HepG2 (cell line): Measurements from ENCODE around the gene AXIN1. TPM values are rescaled to one million over a fixed set of nuclear protein-coding genes. Genes with fewer than 3 reads are reported as not detected.

ENCODE experiments used
- CHD2 ChIP-seq: IDR thresholded peaks from 2 replicates; pipeline ENCODE4 v1.6.1; 2011; ENCODE audit warnings: low read depth, low read length, improper control_type of control experiment
- DNMT3B ChIP-seq: conservative IDR thresholded peaks from 2 replicates; pipeline ENCODE4 v1.6.1; 2016; ENCODE audit warnings: missing biosample characterization, control low read depth
- HNF4G ChIP-seq, 2 experiments: sonication (generic) in 1 of 2; formaldehyde crosslinking in 1 of 2; IDR thresholded peaks; 2 replicates each; pipeline versions ENCODE4 v1.4.0 to v1.6.1; 2011 to 2020; ENCODE audit warnings: borderline replicate concordance in 2 of 2, low read depth in 2 of 2, mild to moderate bottlenecking in 2 of 2, low read length in 1 of 2, missing genetic modification reagents in 1 of 2, moderate library complexity in 1 of 2
- HOXA3 ChIP-seq: sonication (generic); formaldehyde crosslinking; IDR thresholded peaks from 2 replicates; pipeline ENCODE4 v1.5.0; 2020; ENCODE audit warnings: missing genetic modification reagents
- JUND ChIP-seq: sonication (generic); formaldehyde crosslinking; IDR thresholded peaks from 2 replicates; pipeline ENCODE4 v1.8.0; 2022; ENCODE audit warnings: mild to moderate bottlenecking, missing genetic modification reagents
- MTERF4 ChIP-seq: sonication (generic); formaldehyde crosslinking; IDR thresholded peaks from 2 replicates; pipeline ENCODE4 v1.8.0; 2023; ENCODE audit warnings: mild to moderate bottlenecking, missing genetic modification reagents
- MYC ChIP-seq: sonication (generic); formaldehyde crosslinking; IDR thresholded peaks from 2 replicates; pipeline ENCODE4 v1.9.0; 2021; ENCODE audit warnings: missing genetic modification reagents, borderline replicate concordance
- PAXIP1 ChIP-seq: sonication (generic); formaldehyde crosslinking; conservative IDR thresholded peaks from 2 replicates; pipeline ENCODE4 v1.4.0; 2020; ENCODE audit warnings: mild to moderate bottlenecking, missing genetic modification reagents, moderate library complexity
- TRAFD1 ChIP-seq: sonication (generic); formaldehyde crosslinking; IDR thresholded peaks from 2 replicates; pipeline ENCODE4 v1.5.1; 2020; ENCODE audit warnings: missing genetic modification reagents, mild to moderate bottlenecking, borderline replicate concordance
- ZBTB38 ChIP-seq: sonication (generic); formaldehyde crosslinking; IDR thresholded peaks from 2 replicates; pipeline ENCODE4 v1.5.1; 2020; ENCODE audit warnings: mild to moderate bottlenecking, missing genetic modification reagents
- ZBTB7A ChIP-seq: sonication (generic); formaldehyde crosslinking; IDR thresholded peaks from 2 replicates; pipeline ENCODE4 v1.8.0; 2022; ENCODE audit warnings: mild to moderate bottlenecking, missing genetic modification reagents
- ZFY ChIP-seq: sonication (generic); formaldehyde crosslinking; IDR thresholded peaks from 2 replicates; pipeline ENCODE4 v1.4.0; 2020; ENCODE audit warnings: missing genetic modification reagents
- ZNF235 ChIP-seq: sonication (generic); formaldehyde crosslinking; IDR thresholded peaks from 2 replicates; pipeline ENCODE4 v1.8.1; 2023; ENCODE audit warnings: mild to moderate bottlenecking, missing genetic modification reagents, borderline replicate concordance
- ZNF274 ChIP-seq: sonication (generic); formaldehyde crosslinking; IDR thresholded peaks from 2 replicates; pipeline ENCODE4 v1.5.1; 2020; ENCODE audit warnings: mild to moderate bottlenecking, missing genetic modification reagents
- polyA plus RNA-seq, 8 experiments: library from polyadenylated mRNA; depleted of rRNA in 3 of 8; stranded (reverse) in 7 of 8; unstranded in 1 of 8; fragments of >200 nt; fragmentation: Illumina TruSeq in 4 of 8; extraction: Trizol in 4 of 8; gene quantifications; 2 replicates each; pipeline versions ENCODE4 v1.2.1 to v1.2.3, GENCODE V29; 2011 to 2016; ENCODE audit warnings: low read depth in 4 of 8, missing spikeins in 1 of 8, mixed read lengths in 1 of 8; ENCODE audit not compliant: insufficient read depth in 1 of 8
- total RNA-seq, 5 experiments: library from RNA; depleted of rRNA; stranded (reverse); fragments of >200 nt; fragmentation: Illumina TruSeq; extraction: Trizol; gene quantifications; 2 replicates each; pipeline ENCODE4 v1.2.3, GENCODE V29; 2016; ENCODE audit warnings: low read depth in 1 of 5
- TF ChIP-seq, protein P1 (sequence below): sonication (generic); formaldehyde crosslinking; IDR thresholded peaks from 2 replicates; pipeline ENCODE4 v1.4.0; 2020; ENCODE audit warnings: missing genetic modification reagents
- TF ChIP-seq, protein P2 (sequence below): IDR thresholded peaks from 2 replicates; pipeline ENCODE4 v1.6.1; 2016; ENCODE audit warnings: mild to moderate bottlenecking

AXIN1 gene
- total and polyA plus RNA-seq, 2 of the 13 experiments (the other 11 are each of a cell fraction or from before 2014, with no cell fraction given) = 24.0 to 26.0 TPM

GRCh38 chr16:361872-362701 lies 9.6 kb upstream of the AXIN1 start (continued):
- TF ChIP-seq TRAFD1 (CRISPR knock-in tag) (no peak), DNMT3B (no peak), ZBTB38 (CRISPR knock-in tag) (peak; percentile 92), JUND (CRISPR knock-in tag) (0 out of 2 replicates have a peak, but pooled peaks have one; percentile 30), HNF4G (IDR thresholded peaks at IDR 0.05; ENCODE audit: borderline replicate concordance, low read depth, low read length) (peak; percentile 73), HNF4G (CRISPR knock-in tag; IDR thresholded peaks at IDR 0.05; ENCODE audit: borderline replicate concordance, low read depth) (peak; percentile 83; the same call in 1 of the 2 replicates), CHD2 (0 out of 2 replicates have a peak, but pooled peaks have one; percentile 9), PAXIP1 (peak; percentile 88), ZNF274 (peak; percentile 50), HOXA3 (CRISPR knock-in tag) (peak; percentile 80), MYC (CRISPR knock-in tag) (peak; percentile 93), ZNF235 (CRISPR knock-in tag) (0 out of 2 replicates have a peak, but pooled peaks have one; percentile 29), ZFY (CRISPR knock-in tag) (peak; percentile 67), ZBTB7A (CRISPR knock-in tag) (peak; percentile 95), MTERF4 (peak; percentile 61; the same call in 1 of the 2 replicates)
- TF ChIP-seq, protein P1, sequence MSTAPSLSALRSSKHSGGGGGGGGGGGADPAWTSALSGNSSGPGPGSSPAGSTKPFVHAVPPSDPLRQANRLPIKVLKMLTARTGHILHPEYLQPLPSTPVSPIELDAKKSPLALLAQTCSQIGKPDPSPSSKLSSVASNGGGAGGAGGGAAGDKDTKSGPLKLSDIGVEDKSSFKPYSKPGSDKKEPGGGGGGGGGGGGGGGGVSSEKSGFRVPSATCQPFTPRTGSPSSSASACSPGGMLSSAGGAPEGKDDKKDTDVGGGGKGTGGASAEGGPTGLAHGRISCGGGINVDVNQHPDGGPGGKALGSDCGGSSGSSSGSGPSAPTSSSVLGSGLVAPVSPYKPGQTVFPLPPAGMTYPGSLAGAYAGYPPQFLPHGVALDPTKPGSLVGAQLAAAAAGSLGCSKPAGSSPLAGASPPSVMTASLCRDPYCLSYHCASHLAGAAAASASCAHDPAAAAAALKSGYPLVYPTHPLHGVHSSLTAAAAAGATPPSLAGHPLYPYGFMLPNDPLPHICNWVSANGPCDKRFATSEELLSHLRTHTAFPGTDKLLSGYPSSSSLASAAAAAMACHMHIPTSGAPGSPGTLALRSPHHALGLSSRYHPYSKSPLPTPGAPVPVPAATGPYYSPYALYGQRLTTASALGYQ (CRISPR knock-in tag) = no peak
- TF ChIP-seq, protein P2, sequence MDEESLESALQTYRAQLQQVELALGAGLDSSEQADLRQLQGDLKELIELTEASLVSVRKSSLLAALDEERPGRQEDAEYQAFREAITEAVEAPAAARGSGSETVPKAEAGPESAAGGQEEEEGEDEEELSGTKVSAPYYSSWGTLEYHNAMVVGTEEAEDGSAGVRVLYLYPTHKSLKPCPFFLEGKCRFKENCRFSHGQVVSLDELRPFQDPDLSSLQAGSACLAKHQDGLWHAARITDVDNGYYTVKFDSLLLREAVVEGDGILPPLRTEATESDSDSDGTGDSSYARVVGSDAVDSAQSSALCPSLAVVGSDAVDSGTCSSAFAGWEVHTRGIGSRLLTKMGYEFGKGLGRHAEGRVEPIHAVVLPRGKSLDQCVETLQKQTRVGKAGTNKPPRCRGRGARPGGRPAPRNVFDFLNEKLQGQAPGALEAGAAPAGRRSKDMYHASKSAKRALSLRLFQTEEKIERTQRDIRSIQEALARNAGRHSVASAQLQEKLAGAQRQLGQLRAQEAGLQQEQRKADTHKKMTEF (CRISPR knock-in tag) = peak; percentile 58; the same call in 1 of the 2 replicates
